ENCODE results near the gene INHBB. TPM values are rescaled to one million over a fixed set of nuclear protein-coding genes. Genes with fewer than 3 reads are reported as not detected.

Gene INHBB
- total and polyA plus RNA-seq, 5 experiments from 2014 or later, result not detected

DNA sequence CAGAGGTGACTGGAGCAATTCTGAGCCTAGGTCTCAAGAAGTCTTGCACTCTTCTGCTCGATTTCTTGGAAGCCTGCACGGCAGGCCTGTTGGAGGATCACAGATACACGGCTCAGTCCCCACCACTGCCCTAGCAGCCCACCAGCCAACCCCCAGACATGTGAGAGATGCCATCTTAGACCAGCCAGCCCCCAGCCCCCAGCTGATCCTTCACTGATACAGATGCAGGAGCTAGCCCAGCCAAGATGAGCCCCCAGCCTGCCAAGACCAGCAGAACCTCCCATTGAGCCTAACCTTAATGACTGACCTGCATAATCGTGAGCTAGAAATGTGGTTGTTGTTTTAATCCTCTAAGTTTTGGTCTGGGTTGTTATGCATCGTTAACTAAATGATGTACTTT is 47.5 kb downstream of the INHBB start:
- DNase-seq, result peak in 1 of 10 donors; percentile 52
- no peak overlapping the region for H3K27ac Mint-ChIP-seq
- H3K27me3 Mint-ChIP-seq, result peaks cover 0 to 32% (median 6%) of the 10 kb centered on the region in 5 donors
- no peak for ATAC-seq
- no peaks in the 10 kb centered on the region for H3K36me3 Mint-ChIP-seq
- no peaks in the 10 kb centered on the region for H3K4me1 Mint-ChIP-seq
- H3K9me3 Mint-ChIP-seq, result peaks cover 0 to 5% (median 0%) of the 10 kb centered on the region in 9 donors
- H3K4me3 Mint-ChIP-seq, result no peak overlapping the region
- POLR2A ChIA-PET, result no interaction called here

DNA sequence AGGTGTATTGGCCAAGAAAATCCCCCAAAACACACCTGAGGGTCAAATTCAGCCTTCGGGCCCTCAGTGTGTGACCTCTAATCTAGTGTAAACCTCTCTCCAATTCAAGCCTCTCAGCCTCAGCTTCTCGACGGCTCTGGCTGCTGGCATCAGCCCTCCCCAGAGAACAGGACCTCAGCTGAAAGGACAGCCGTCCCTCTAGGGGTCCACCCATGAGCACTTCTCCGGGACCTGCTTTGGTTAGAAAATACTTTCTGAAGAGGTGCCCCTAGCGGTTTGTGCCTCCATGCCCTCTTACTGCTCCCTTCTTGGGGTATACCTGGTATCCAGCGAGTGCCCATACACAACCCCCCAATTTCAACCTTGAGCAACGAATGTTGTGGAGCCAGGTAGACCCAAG is 48.8 kb downstream of the INHBB start:
- Mint-ChIP-seq H3K4me1 (no peaks in the 10 kb centered on the region), H3K27ac (no peak overlapping the region), H3K27me3 (peaks cover 0 to 28% (median 6%) of the 10 kb centered on the region in 5 donors), H3K36me3 (no peaks in the 10 kb centered on the region), H3K9me3 (peaks cover 0 to 5% (median 0%) of the 10 kb centered on the region in 9 donors), H3K4me3 (no peak overlapping the region)
- no peak for ATAC-seq
- POLR2A ChIA-PET, result no interaction called here
- no peak for DNase-seq

DNA sequence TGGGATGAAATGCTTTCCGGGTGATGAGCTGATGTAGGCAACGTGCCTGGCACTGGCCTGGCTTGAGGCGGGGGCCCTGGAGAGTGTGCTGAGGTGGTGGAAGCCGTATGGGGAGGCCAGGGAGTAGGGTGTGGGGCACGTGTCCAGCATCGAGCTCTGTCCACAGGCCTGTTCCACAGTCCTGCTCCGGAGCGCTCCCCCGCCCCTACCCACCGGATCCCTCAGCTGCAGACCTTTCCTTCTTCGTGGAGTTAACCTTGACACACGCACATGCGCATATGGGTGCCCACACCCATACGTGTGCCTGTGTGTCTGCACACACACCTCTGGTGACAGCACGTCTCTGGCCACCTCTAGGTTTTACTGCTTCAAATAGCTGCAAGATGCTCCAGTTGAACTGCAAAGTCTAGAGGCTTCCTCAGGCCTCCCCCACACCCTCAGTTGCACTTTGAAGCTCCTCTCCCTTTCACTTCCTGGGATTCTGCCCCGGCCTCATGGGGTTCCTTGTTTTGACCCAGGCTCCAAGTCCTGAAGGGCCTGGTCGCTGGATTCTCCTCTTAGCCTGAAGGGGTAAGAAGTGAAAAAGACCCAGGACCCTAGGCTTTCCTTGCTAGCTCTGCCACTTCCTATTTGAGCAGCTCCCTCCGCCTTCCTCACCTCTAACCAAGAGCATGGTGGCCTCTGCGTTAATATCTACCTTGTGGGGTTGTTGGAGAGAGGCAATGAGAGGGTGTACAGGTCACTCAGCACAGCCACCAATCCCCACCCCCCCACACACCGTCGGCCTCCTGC is 49.5 kb downstream of the INHBB start:
- DNase-seq, result no peak
- POLR2A ChIA-PET, result no interaction called here
- H3K9me3 Mint-ChIP-seq, result peaks cover 0 to 5% (median 0%) of the 10 kb centered on the region in 9 donors

DNA sequence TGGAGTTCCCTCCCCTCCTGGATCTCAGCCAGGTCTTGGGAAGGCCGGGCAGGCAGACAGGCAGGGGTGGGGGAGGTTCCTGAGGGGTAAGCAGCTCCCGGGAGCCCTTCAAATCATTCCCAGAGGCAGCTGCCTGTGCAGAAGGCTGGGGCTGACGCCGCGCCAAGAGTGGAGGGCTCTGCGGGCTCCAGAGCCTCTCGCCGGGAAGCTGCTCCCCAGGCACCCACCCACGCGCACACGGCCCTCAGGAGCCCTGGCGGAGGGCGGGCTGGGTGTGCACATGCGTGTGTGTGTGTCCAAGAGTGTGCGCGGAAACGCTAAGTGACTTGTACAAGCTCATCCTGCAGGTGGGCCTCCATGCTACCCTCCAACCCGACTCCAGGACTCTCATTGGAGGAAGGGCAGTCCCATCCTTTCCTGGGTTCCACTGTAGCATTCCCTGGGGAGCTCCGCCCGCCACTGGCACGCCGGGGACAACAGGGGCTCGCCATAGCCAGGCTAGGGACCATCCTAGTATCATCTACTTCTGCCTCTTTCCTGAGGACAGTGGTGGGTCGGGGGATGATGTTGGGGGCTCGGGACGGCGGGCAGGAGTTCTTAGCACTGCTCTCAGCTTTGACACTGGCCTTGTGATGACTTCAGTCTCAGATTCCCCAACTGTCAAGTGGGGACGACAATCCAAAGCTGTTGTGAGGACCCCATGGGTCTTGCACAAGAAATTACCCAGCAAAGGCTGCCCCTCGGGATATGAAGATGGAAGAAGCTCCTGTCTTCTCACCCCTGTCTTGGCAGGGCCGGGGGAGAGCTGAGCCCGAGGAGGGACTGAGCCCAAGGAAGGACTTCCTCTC is 50.3 kb downstream of the INHBB start:
- no peak overlapping the region for H3K4me3 Mint-ChIP-seq
- no peak for ATAC-seq
- H3K4me1 Mint-ChIP-seq, result no peaks in the 10 kb centered on the region
- POLR2A ChIA-PET, result no interaction called here
- DNase-seq, result peak in 1 of 10 donors; percentile 49
- no peaks in the 10 kb centered on the region for H3K36me3 Mint-ChIP-seq
- no peak overlapping the region for H3K27ac Mint-ChIP-seq
- peaks cover 0 to 5% (median 0%) of the 10 kb centered on the region in 9 donors for H3K9me3 Mint-ChIP-seq
- peaks cover 0 to 26% (median 7%) of the 10 kb centered on the region in 5 donors for H3K27me3 Mint-ChIP-seq

More for the DNA sequence above, 49.5 kb downstream of the INHBB start:
- Mint-ChIP-seq H3K4me3 (no peak overlapping the region), H3K4me1 (no peaks in the 10 kb centered on the region), H3K27me3 (peaks cover 0 to 26% (median 6%) of the 10 kb centered on the region in 5 donors), H3K27ac (no peak overlapping the region), H3K36me3 (no peaks in the 10 kb centered on the region)
- no peak for ATAC-seq

DNA sequence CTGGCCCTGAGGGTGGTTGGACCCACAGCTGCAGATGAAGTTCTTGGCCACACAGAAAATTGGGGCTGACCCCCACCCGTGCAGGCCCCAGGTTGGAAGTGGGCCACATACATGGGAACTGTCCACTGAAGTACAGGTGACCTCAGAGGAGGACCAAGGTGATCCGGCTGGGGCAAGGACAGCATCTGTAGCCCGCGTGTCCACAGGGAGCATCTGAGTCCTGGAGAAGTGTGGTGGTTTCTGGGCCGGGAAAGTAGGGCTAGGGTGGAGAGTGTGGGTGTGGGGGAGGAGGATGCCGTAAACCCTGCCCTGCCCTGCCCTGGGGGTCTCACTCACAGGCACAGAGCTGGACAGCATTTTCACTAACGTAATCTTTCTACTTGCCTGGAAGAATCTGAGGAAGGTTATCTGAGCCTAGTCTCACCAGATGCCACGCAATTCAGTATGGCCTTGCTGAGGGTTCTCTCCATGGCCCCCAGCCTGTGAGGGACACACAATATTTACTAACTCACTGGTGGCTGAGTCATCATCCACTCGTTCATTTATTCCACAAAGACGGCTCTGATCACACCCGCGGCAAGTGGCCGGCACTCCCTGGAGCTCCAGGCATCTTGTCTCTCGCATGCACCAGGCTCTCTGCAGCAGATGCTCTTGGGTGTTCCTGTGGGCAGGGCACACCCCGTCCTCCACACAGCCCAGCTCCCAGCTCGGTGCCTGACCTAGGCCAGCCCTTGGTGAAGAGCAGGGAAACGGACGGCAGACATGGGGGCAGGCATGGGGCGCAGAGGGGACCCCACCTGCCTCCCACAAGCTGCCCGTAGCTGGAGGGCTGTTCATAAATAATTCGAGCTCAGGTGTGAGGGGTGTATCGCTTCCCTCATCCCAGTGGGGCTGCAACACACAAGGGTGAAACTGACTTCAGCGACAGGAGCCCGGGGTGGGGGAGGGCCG is 51.2 kb downstream of the INHBB start:
- POLR2A ChIA-PET, result no interaction called here
- no peak overlapping the region for H3K4me3 Mint-ChIP-seq
- H3K27ac Mint-ChIP-seq, result no peak overlapping the region
- H3K4me1 Mint-ChIP-seq, result peaks cover 0 to 2% (median 0%) of the 10 kb centered on the region in 4 donors
- peak in 1 of 10 donors; percentile 52 for DNase-seq
- H3K36me3 Mint-ChIP-seq, result no peaks in the 10 kb centered on the region
- peaks cover 3 to 26% (median 9%) of the 10 kb centered on the region in 5 donors for H3K27me3 Mint-ChIP-seq
- H3K9me3 Mint-ChIP-seq, result peaks cover 0 to 5% (median 0%) of the 10 kb centered on the region in 9 donors
- no peak for ATAC-seq

DNA sequence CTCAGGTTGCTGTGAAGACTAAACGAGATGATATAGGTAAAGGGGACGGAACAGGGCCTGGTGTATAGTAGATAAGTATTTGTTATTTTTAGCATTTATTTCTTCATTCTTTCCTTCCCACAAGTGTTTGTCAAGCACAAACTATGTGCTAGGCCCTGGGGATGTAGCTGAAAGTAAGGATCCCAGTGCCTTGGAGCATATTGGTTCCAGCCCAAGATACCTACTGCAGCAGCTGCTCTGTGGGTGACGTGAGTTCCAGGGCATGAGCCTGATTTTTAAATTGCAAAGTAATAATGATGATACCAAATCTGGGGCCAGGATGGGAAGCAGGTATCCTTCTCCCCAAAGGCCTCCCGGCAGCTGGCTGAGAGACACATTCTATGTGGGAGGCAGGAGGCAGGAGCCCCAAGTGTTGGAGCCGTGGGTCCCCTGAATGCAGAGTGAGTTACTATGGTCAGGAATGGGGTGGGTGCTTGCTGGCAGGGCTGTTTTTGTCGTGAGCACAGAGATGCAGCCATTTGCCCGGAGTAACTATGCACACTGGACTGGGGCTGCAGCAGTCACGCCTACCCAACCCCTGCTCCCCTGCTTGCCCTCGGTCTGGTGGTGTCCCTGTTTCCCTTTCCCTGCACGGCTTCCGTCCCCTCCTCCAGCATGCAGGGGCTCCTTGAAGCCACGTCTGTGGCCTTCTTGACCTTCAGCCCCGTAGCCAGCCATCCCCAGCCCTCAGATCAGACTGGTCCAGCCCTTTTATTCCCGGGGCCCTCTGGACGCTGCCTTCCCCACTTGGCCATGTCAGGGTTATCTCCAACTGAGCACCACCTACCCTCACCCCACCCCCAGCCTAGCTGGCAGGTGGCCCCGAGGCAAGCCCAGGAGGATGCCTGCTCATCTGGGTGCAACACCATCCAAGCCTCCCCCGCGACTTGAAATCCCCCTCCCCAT is 52.4 kb downstream of the INHBB start:
- DNase-seq (peak in 1 of 10 donors; percentile 59), ATAC-seq (no peak)
- Mint-ChIP-seq H3K27ac (no peak overlapping the region), H3K27me3 (peaks cover 5 to 28% (median 9%) of the 10 kb centered on the region in 5 donors), H3K9me3 (peaks cover 0 to 5% (median 0%) of the 10 kb centered on the region in 9 donors), H3K4me1 (peaks cover 0 to 3% (median 0%) of the 10 kb centered on the region in 4 donors), H3K4me3 (no peak overlapping the region), H3K36me3 (no peaks in the 10 kb centered on the region)
- POLR2A ChIA-PET, result no interaction called here

DNA sequence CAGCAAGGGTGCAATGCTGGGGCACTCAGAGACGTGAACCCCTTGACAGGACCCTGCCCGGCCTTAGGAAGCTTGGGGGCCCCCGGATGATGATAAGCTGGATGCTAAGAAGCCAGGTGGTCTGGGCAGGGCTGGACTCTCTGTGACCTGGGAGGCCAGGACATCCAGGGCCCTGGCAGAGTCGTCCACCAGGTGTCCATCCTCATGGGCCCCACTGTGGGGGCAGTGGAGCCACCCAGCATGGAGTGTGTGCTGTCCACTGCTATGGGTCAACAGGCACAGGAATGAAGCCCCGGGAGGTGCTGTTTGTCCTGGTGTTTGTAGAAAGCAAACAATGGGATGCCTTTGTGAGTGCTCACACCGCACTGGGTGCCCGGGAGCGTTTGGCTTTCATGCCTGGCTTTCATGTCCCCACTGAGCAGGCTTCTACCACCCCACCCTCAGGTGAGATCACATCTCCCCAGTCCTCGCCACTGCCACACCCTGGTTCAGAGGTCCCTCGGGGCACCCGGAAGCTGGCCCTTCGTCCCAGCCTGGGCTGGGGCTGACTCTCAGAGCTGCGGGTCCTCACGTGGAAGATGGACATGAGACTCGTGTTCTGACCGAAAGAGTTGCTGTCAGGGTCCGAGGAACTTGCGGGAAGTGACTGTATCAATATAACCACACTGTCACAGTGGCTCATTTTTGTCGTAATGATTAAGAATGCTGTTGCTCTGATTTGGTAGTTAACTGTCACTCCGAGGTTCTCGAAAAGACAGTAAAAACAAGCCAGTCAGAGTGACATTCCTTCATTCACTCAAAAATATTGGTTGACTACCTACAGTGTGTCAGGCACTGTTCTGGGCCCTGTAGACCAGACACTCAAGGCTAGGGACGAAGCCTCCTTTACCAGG is 53.3 kb downstream of the INHBB start:
- DNase-seq, result no peak
- H3K4me1 Mint-ChIP-seq, result peaks cover 0 to 3% (median 0%) of the 10 kb centered on the region in 4 donors
- no peaks in the 10 kb centered on the region for H3K36me3 Mint-ChIP-seq
- ATAC-seq, result no peak
- H3K27me3 Mint-ChIP-seq, result peaks cover 3 to 21% (median 9%) of the 10 kb centered on the region in 5 donors
- H3K9me3 Mint-ChIP-seq, result peaks cover 0 to 2% (median 0%) of the 10 kb centered on the region in 9 donors
- H3K27ac Mint-ChIP-seq, result no peak overlapping the region
- H3K4me3 Mint-ChIP-seq, result no peak overlapping the region
- POLR2A ChIA-PET, result no interaction called here

DNA sequence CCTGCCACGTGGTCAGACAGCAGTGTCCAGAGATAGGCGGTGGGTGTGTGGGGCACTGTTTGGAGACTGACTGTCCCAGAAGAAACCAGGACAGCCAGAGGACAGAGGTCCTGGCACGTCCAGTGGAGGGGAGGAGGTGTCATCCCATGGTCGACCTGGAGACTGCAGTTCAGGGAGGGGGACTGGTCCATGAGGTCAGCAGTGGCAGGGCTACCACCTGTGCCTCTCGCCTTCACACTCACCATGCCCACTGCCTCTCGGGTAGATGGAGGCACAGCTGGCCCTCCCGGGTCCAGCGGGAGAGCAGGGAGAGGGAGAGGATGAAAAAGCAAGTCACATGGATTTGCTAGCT is 53.9 kb downstream of the INHBB start:
- H3K36me3 Mint-ChIP-seq, result no peaks in the 10 kb centered on the region
- no peak overlapping the region for H3K27ac Mint-ChIP-seq
- peaks cover 0 to 3% (median 0%) of the 10 kb centered on the region in 4 donors for H3K4me1 Mint-ChIP-seq
- ATAC-seq (no peak), DNase-seq (peak in 1 of 10 donors; percentile 53)
- POLR2A ChIA-PET, result no interaction called here
- H3K9me3 Mint-ChIP-seq, result peaks cover 0 to 2% (median 0%) of the 10 kb centered on the region in 9 donors
- H3K4me3 Mint-ChIP-seq, result no peak overlapping the region
- peaks cover 3 to 21% (median 13%) of the 10 kb centered on the region in 5 donors for H3K27me3 Mint-ChIP-seq

DNA sequence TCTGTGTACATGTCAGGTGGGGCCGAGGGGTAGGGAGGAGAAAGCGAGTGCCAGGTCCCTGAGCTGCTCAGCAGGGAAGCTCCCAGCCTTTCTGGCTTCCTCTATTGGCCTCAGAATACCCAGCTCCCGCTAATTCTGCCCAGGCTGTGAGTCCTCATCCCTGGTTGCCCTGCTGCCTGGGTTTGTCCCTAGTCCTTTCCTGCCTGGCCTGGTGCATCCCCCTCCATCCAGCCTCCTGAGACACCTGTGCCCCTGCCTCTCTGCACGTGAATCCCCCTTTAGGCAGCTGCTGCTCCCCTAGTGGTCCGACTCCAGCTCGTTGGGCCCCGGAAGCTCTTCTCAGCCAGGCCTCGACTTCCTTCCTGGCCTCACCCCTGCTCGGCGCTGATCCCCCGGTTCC is 54.6 kb downstream of the INHBB start:
- H3K9me3 Mint-ChIP-seq, result peaks cover 0 to 2% (median 0%) of the 10 kb centered on the region in 9 donors
- ATAC-seq, result no peak
- no peaks in the 10 kb centered on the region for H3K36me3 Mint-ChIP-seq
- peak overlapping the region in 1 of 10 donors; percentile 78 for H3K27ac Mint-ChIP-seq
- POLR2A ChIA-PET, result no interaction called here
- peaks cover 3 to 19% (median 15%) of the 10 kb centered on the region in 5 donors for H3K27me3 Mint-ChIP-seq
- DNase-seq, result peak in 1 of 10 donors; percentile 53
- peaks cover 0 to 3% (median 0%) of the 10 kb centered on the region in 4 donors for H3K4me1 Mint-ChIP-seq
- no peak overlapping the region for H3K4me3 Mint-ChIP-seq

All from naive thymus-derived CD8-positive, alpha-beta T cell (primary cell).